H9 (cell line): ENCODE data around the gene VPS33A. TPM values are rescaled to one million over a fixed set of nuclear protein-coding genes. Genes with fewer than 3 reads are reported as not detected.
A peak's percentile ranks its signal among the peaks of the same experiment; 100 is the strongest.

Source experiments
- DNase-seq: peaks from one replicate; pipeline ENCODE4 v3.0.0-alpha.2; 2017
- H2AFZ ChIP-seq: one replicate; pipeline ENCODE4 v1.6.1; 2013; ENCODE audit warnings: mild to moderate bottlenecking, low read length, control low read depth, moderate library complexity
- H2AK5ac ChIP-seq: 2 replicates; pipeline ENCODE4 v1.6.1; 2013; ENCODE audit warnings: low read length, control low read depth, mixed read lengths; ENCODE audit not compliant: insufficient read length
- H2BK120ac ChIP-seq: one replicate; pipeline ENCODE4 v1.6.1; 2013; ENCODE audit warnings: low read depth, mild to moderate bottlenecking, low read length, control low read depth, inconsistent platforms; ENCODE audit not compliant: poor library complexity, severe bottlenecking
- H2BK12ac ChIP-seq: 2 replicates; pipeline ENCODE4 v1.6.1; 2013; ENCODE audit warnings: low read length, control low read depth, mixed read lengths, low read depth; ENCODE audit not compliant: insufficient read length
- H2BK15ac ChIP-seq: 2 replicates; pipeline ENCODE4 v1.6.1; 2013; ENCODE audit warnings: low read depth, low read length, control low read depth
- H2BK20ac ChIP-seq: one replicate; pipeline ENCODE4 v1.6.1; 2013; ENCODE audit warnings: low read depth, mild to moderate bottlenecking, low read length, control low read depth, inconsistent platforms; ENCODE audit not compliant: poor library complexity, severe bottlenecking
- H2BK5ac ChIP-seq: 2 replicates; pipeline ENCODE4 v1.6.1; 2013; ENCODE audit warnings: low read length, control low read depth, mixed read lengths; ENCODE audit not compliant: insufficient read length
- H3K14ac ChIP-seq: 2 replicates; pipeline ENCODE4 v1.6.1; 2013; ENCODE audit warnings: low read length, control low read depth; ENCODE audit not compliant: insufficient read depth
- H3K18ac ChIP-seq: 2 replicates; pipeline ENCODE4 v1.6.1; 2013; ENCODE audit warnings: low read depth, mild to moderate bottlenecking, mixed read lengths, low read length, control low read depth; ENCODE audit not compliant: insufficient read length
- H3K23ac ChIP-seq: 2 replicates; pipeline ENCODE4 v1.6.1; 2013; ENCODE audit warnings: low read length, control low read depth, mixed read lengths, low read depth; ENCODE audit not compliant: insufficient read length
- H3K23me2 ChIP-seq: 2 replicates; pipeline ENCODE4 v1.6.1; 2013; ENCODE audit warnings: low read depth, mild to moderate bottlenecking, mixed read lengths, low read length, control low read depth; ENCODE audit not compliant: insufficient read length, poor library complexity, severe bottlenecking
- H3K27ac ChIP-seq: 2 replicates; pipeline ENCODE4 v1.5.1; 2013; ENCODE audit warnings: low read length, control low read depth, mixed read lengths, low read depth; ENCODE audit not compliant: insufficient read length
- H3K27me3 ChIP-seq: 2 replicates; pipeline ENCODE4 v1.6.1; 2013; ENCODE audit warnings: low read length, control low read depth, inconsistent platforms; ENCODE audit not compliant: insufficient read depth
- H3K4ac ChIP-seq: 2 replicates; pipeline ENCODE4 v1.6.1; 2013; ENCODE audit warnings: low read depth, mild to moderate bottlenecking, control low read depth, inconsistent platforms, low read length, moderate library complexity
- H3K4me1 ChIP-seq: 2 replicates; pipeline ENCODE4 v1.6.1; 2013; ENCODE audit warnings: low read length, control low read depth, inconsistent platforms; ENCODE audit not compliant: insufficient read depth
- H3K4me2 ChIP-seq: 2 replicates; pipeline ENCODE4 v1.6.1; 2013; ENCODE audit warnings: low read length, control low read depth, mixed read lengths; ENCODE audit not compliant: insufficient read length, insufficient read depth
- H3K56ac ChIP-seq: 2 replicates; pipeline ENCODE4 v1.6.1; 2013; ENCODE audit warnings: low read depth, mild to moderate bottlenecking, mixed read lengths, low read length, control low read depth; ENCODE audit not compliant: insufficient read length
- H3K79me1 ChIP-seq: 2 replicates; pipeline ENCODE4 v1.6.1; 2013; ENCODE audit warnings: low read depth, mild to moderate bottlenecking, moderate library complexity, low read length, control low read depth, inconsistent platforms; ENCODE audit not compliant: insufficient read depth, poor library complexity, severe bottlenecking
- H3K79me2 ChIP-seq: 2 replicates; pipeline ENCODE4 v1.6.1; 2013; ENCODE audit warnings: low read length, control low read depth, inconsistent platforms; ENCODE audit not compliant: insufficient read depth
- H3K9ac ChIP-seq: 2 replicates; pipeline ENCODE4 v1.6.1; 2013; ENCODE audit warnings: low read length, control low read depth, mixed read lengths; ENCODE audit not compliant: insufficient read length; ENCODE audit errors: extremely low read depth
- H3K9me3 ChIP-seq: one replicate; pipeline ENCODE4 v1.6.1; 2013; ENCODE audit warnings: low read depth, low read length, inconsistent platforms; ENCODE audit not compliant: control insufficient read depth
- H3T11ph ChIP-seq: one replicate; pipeline ENCODE4 v1.6.1; 2013; ENCODE audit warnings: mild to moderate bottlenecking, low read length, control low read depth, inconsistent platforms
- H4K20me1 ChIP-seq: one replicate; pipeline ENCODE4 v1.6.1; 2013; ENCODE audit not compliant: control insufficient read depth, insufficient read length, insufficient read depth
- H4K5ac ChIP-seq: 2 replicates; pipeline ENCODE4 v1.6.1; 2013; ENCODE audit warnings: low read depth, mild to moderate bottlenecking, mixed read lengths, low read length, control low read depth; ENCODE audit not compliant: insufficient read length
- H4K8ac ChIP-seq: replicated peaks from 2 replicates; pipeline ENCODE4 v1.6.1; 2013; ENCODE audit warnings: low read length, control low read depth, mixed read lengths, low read depth; ENCODE audit not compliant: insufficient read length
- H4K91ac ChIP-seq: 2 replicates; pipeline ENCODE4 v1.6.1; 2013; ENCODE audit warnings: low read depth, mild to moderate bottlenecking, moderate library complexity, mixed read lengths, low read length, control low read depth; ENCODE audit not compliant: insufficient read length
- H3K27ac Mint-ChIP-seq, 3 experiments: 2 replicates in 2 of 3; 3 replicates in 1 of 3; pipeline ENCODE4 v1.8.0; 2020 to 2021; ENCODE audit warnings: mixed read lengths in 3 of 3, mild to moderate bottlenecking in 1 of 3, moderate library complexity in 1 of 3
- H3K27me3 Mint-ChIP-seq: 2 replicates; pipeline ENCODE4 v1.8.0; 2021; ENCODE audit warnings: low read depth, mild to moderate bottlenecking, moderate library complexity, mixed read lengths
- H3K36me3 Mint-ChIP-seq, 3 experiments: 2 replicates in 2 of 3; 3 replicates in 1 of 3; pipeline ENCODE4 v1.8.0; 2020 to 2021; ENCODE audit warnings: low read depth in 3 of 3, mixed read lengths in 3 of 3; ENCODE audit not compliant: insufficient read depth in 1 of 3
- H3K4me1 Mint-ChIP-seq, 2 experiments: 2 replicates each; pipeline ENCODE4 v1.8.0; 2020; ENCODE audit warnings: mixed read lengths in 2 of 2
- H3K4me3 Mint-ChIP-seq, 2 experiments: 2 replicates in 1 of 2; 3 replicates in 1 of 2; pipeline ENCODE4 v1.8.0; 2020 to 2021; ENCODE audit warnings: mild to moderate bottlenecking in 2 of 2, mixed read lengths in 2 of 2, moderate library complexity in 1 of 2
- H3K9me3 Mint-ChIP-seq, 2 experiments: 2 replicates in 1 of 2; 3 replicates in 1 of 2; pipeline ENCODE4 v1.8.0; 2020; ENCODE audit warnings: mild to moderate bottlenecking in 2 of 2, mixed read lengths in 2 of 2, moderate library complexity in 1 of 2
- WGBS: extraction: QIAGEN DNeasy Blood & Tissue Kit; methylation state at CpG from one replicate; pipeline ENCODE4 v1.1.7; 2013; ENCODE audit warnings: missing lambda C conversion rate, low lambda C conversion rate, mixed read lengths; ENCODE audit not compliant: insufficient read length; ENCODE audit errors: extremely low coverage; 5-methylcytosine and 5-hydroxymethylcytosine counted together
- total RNA-seq: library from RNA; stranded (reverse); gene quantifications from 2 replicates; pipeline ENCODE4 v1.2.1, GENCODE V29; 2021
- TF ChIP-seq, protein P1 (sequence below): fragments of 200-600 bp; sonication (generic); conservative IDR thresholded peaks from 3 replicates; pipeline ENCODE4 v1.8.0; 2021; ENCODE audit warnings: antibody characterized with exemption, mild to moderate bottlenecking

VPS33A gene
- total RNA-seq, 1 experiment from 2014 or later: 45.9 TPM

DNA sequence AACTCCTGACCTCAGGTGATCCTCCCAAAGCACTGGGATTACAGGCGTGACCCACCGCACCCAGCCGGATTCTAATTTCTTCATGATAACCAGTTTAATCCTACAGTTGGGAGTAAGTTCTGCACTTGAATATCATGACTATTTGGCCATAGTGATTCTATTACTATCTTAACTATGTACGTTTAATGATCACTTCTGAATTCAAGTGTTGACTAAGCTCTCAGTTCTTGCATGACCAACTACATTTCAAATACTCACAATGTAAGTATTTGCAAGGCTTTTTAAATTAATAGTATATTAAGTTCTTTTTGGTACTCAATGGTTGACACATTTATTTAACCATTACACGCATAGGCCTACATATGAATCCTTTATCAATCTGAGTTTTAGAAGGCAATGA is 17.4 kb upstream of the VPS33A start:
- H3K27me3 ChIP-seq: no peaks in the 10 kb centered on the region
- no peak overlapping the region for H3K9ac ChIP-seq
- H2AFZ ChIP-seq: no peak overlapping the region
- no peak overlapping the region for H2BK12ac ChIP-seq
- no peaks in the 10 kb centered on the region for H3K79me2 ChIP-seq
- H4K5ac ChIP-seq: no peak overlapping the region
- Mint-ChIP-seq H3K4me1 (peaks cover 6 to 10% of the 10 kb centered on the region in 2 experiments), H3K27ac (peak overlapping the region in 1 of 3 experiments; percentile 62; a peak in 1 of 7 replicates), H3K36me3 (no peaks in the 10 kb centered on the region), H3K27me3 (no peaks in the 10 kb centered on the region), H3K9me3 (no peaks in the 10 kb centered on the region), H3K4me3 (no peak overlapping the region)
- no peak overlapping the region for H3K56ac ChIP-seq
- no peak overlapping the region for H2BK20ac ChIP-seq
- no peaks in the 10 kb centered on the region for H3K4me1 ChIP-seq
- H4K8ac ChIP-seq: no peak overlapping the region
- H3K14ac ChIP-seq: no peak overlapping the region
- no peak overlapping the region for H3T11ph ChIP-seq
- no peak overlapping the region for H2AK5ac ChIP-seq
- no CpG with 5 or more reads among the region's 5 CpGs for WGBS
- H3K79me1 ChIP-seq: no peaks in the 10 kb centered on the region
- H3K4me2 ChIP-seq: no peak overlapping the region
- H2BK15ac ChIP-seq: no peak overlapping the region
- H4K20me1 ChIP-seq: no peaks in the 10 kb centered on the region
- H3K9me3 ChIP-seq: no peaks in the 10 kb centered on the region
- no peak overlapping the region for H3K23ac ChIP-seq
- H3K27ac ChIP-seq: no peak overlapping the region
- no peak overlapping the region for H3K4ac ChIP-seq
- H2BK120ac ChIP-seq: no peak overlapping the region
- no peak overlapping the region for H2BK5ac ChIP-seq
- no peak overlapping the region for H3K18ac ChIP-seq
- no peak overlapping the region for H4K91ac ChIP-seq
- TF ChIP-seq, protein P1, sequence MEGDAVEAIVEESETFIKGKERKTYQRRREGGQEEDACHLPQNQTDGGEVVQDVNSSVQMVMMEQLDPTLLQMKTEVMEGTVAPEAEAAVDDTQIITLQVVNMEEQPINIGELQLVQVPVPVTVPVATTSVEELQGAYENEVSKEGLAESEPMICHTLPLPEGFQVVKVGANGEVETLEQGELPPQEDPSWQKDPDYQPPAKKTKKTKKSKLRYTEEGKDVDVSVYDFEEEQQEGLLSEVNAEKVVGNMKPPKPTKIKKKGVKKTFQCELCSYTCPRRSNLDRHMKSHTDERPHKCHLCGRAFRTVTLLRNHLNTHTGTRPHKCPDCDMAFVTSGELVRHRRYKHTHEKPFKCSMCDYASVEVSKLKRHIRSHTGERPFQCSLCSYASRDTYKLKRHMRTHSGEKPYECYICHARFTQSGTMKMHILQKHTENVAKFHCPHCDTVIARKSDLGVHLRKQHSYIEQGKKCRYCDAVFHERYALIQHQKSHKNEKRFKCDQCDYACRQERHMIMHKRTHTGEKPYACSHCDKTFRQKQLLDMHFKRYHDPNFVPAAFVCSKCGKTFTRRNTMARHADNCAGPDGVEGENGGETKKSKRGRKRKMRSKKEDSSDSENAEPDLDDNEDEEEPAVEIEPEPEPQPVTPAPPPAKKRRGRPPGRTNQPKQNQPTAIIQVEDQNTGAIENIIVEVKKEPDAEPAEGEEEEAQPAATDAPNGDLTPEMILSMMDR: no peak
- DNase-seq: no peak
- H3K23me2 ChIP-seq: no peaks in the 10 kb centered on the region
